NB4 (cell line): ENCODE data around the gene LAG3.

Source experiments
- CTCF ChIP-seq: IDR thresholded peaks from one replicate; pipeline ENCODE4 v1.5.1; 2012; ENCODE audit warnings: low read depth, low read length
- MAX ChIP-seq: IDR thresholded peaks from 2 replicates; pipeline ENCODE4 v1.6.1; 2011; ENCODE audit warnings: low read depth, low read length
- POLR2A ChIP-seq: IDR thresholded peaks from 2 replicates; pipeline ENCODE4 v1.6.1; 2011; ENCODE audit warnings: mild to moderate bottlenecking; ENCODE audit not compliant: insufficient read length; ENCODE audit errors: extremely low read depth

DNA sequence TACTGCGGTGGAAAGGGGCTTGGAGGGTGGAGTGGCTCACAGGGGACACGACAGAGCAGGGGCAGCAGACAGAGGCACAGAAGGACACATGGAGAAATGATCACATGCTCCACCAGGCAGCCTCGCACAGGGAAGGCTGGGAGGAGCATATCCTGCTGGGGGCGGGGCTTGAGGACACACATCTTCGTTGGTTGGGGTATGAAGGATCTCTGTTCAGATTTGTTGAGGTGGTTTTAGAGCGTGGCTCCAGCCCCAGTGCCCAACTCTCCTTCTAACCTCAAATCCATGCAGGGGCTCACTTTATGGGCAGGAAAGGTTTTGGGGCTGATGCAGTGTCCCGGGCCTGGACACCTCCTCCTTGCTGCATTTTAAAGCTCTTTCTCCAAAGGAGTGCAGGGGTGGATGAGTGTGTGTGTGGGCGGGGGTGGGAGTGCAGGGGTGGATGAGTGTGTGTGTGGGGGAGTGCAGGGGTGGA is 55.2 kb downstream of the LAG3 start:
- no peak for TF ChIP-seq POLR2A
- peak; percentile 65 for TF ChIP-seq MAX
- no peak for TF ChIP-seq CTCF
